ENCODE results near the gene TMEM130. TPM values are rescaled to one million over a fixed set of nuclear protein-coding genes. Genes with fewer than 3 reads are reported as not detected.
A peak's percentile ranks its signal among the peaks of the same experiment; 100 is the strongest.

TMEM130 gene
- total and polyA plus RNA-seq, 9 donors = 2.3 to 6.6 (median 5.4) TPM

DNA sequence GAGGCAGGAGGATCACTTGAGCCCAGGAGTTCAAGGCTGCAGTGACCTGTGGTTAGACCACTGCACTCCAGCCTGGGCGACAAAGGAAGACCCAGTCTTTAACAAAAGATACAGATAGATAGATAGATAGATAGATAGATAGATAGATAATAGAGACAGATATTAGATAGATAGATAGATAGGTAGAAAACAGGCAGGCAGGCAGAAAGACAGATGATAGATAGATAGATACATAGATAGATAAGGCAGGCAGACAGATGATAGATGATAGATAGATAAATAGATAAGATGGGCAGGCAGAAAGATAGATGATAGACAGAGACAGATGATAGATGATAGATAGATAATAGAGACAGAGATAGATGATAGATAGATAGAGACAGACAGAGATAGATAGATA is 54.5 kb downstream of the TMEM130 start:
- H3K4me1 ChIP-seq (ENCODE audit: control insufficient read depth, insufficient read depth, low read length) = peaks cover 11% of the 10 kb centered on the region
- WGBS (ENCODE audit: insufficient coverage) = no CpG with 5 or more reads among the region's 1 CpG
- no peaks in the 10 kb centered on the region for H3K36me3 ChIP-seq (ENCODE audit: control insufficient read depth, insufficient read depth, low read length)
- no peak overlapping the region for H3K4me3 ChIP-seq (ENCODE audit: low read length)
- H3K27me3 ChIP-seq (ENCODE audit: control insufficient read depth, insufficient read depth, low read length) = no peaks in the 10 kb centered on the region
- no peak overlapping the region for H3K27ac ChIP-seq (ENCODE audit: low read length)
- DNase-seq = no peak
- H3K9me3 ChIP-seq (replicated peaks; ENCODE audit: control insufficient read depth, low read depth, low read length) = no peaks in the 10 kb centered on the region

DNA sequence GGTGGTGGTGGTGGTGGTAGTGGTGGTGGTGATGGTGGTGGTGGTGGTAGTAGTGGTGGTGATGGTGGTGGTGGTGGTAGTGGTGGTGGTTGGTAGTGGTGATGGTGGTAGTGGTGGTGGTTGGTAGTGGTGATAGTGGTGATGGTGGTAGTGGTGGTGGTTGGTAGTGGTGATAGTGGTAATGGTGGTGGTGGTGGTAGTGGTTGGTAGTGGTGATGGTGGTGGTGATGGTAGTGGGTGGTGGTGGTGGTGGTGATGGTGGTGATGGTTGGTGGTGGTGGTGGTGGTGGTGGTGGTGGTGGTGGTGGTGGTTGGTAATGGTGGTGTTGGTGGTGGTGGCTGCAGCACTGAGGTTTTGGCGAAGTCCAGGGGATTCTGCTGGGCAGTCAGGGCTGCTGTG is 58.5 kb downstream of the TMEM130 start:
- H3K27me3 ChIP-seq (ENCODE audit: control insufficient read depth, insufficient read depth, low read length) = no peaks in the 10 kb centered on the region
- no peaks in the 10 kb centered on the region for H3K36me3 ChIP-seq (ENCODE audit: control insufficient read depth, insufficient read depth, low read length)
- peaks cover 19% of the 10 kb centered on the region for H3K4me1 ChIP-seq (ENCODE audit: control insufficient read depth, insufficient read depth, low read length)
- no peaks in the 10 kb centered on the region for H3K9me3 ChIP-seq (replicated peaks; ENCODE audit: control insufficient read depth, low read depth, low read length)
- no peak for DNase-seq
- H3K4me3 ChIP-seq (ENCODE audit: low read length) = no peak overlapping the region
- no peak overlapping the region for H3K27ac ChIP-seq (ENCODE audit: low read length)
- 100% methylated on average over 1 of the region's 1 CpG for WGBS (ENCODE audit: insufficient coverage)

GRCh38 chr7:98810153-98810802 is 59.5 kb downstream of the TMEM130 start:
- H3K27ac ChIP-seq (ENCODE audit: low read length) = peak overlapping the region; percentile 29
- no peak overlapping the region for H3K4me3 ChIP-seq (ENCODE audit: low read length)
- no peaks in the 10 kb centered on the region for H3K36me3 ChIP-seq (ENCODE audit: control insufficient read depth, insufficient read depth, low read length)
- peaks cover 16% of the 10 kb centered on the region for H3K4me1 ChIP-seq (ENCODE audit: control insufficient read depth, insufficient read depth, low read length)
- 45% methylated on average over 6 of the region's 9 CpGs for WGBS (ENCODE audit: insufficient coverage)
- no peaks in the 10 kb centered on the region for H3K27me3 ChIP-seq (ENCODE audit: control insufficient read depth, insufficient read depth, low read length)
- peak; percentile 72 for DNase-seq
- H3K9me3 ChIP-seq (replicated peaks; ENCODE audit: control insufficient read depth, low read depth, low read length) = no peaks in the 10 kb centered on the region

DNA sequence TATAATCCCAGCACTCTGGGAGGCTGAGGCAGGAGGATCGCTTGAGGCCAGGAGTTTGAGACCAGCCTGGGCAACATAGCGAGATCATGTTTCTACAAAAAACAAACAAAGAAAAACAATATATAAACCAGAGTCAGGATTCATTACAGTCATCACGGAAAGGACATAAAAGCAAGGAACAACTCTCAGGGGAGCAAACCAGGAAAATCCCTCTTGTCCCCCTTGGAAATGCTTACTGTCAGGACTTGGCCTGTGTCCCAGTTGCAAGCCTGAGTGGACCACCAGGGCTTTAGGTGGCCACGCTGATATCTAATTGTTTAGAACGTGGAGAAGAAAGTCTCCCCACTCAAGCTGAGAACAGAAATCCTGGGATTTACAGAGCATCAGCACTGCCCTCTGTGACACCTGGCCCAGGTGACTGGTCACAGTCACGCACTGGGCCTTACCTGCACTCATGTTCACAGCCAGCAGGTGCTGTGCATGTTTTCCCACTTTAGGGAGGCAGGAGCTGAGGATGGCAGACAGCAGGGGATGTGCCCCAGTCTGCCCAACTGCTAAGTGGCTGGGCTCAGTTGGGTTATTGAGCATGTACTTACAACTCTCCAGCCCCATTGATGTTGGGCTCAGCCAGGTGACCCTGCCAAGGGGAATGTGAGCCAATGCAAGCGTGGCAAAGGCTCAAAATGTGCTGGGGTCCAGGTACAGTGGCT is 60.9 kb downstream of the TMEM130 start:
- H3K27ac ChIP-seq (ENCODE audit: low read length) = no peak overlapping the region
- no peaks in the 10 kb centered on the region for H3K27me3 ChIP-seq (ENCODE audit: control insufficient read depth, insufficient read depth, low read length)
- H3K4me3 ChIP-seq (ENCODE audit: low read length) = no peak overlapping the region
- no peaks in the 10 kb centered on the region for H3K9me3 ChIP-seq (replicated peaks; ENCODE audit: control insufficient read depth, low read depth, low read length)
- H3K36me3 ChIP-seq (ENCODE audit: control insufficient read depth, insufficient read depth, low read length) = no peaks in the 10 kb centered on the region
- WGBS (ENCODE audit: insufficient coverage) = 73% methylated on average over 2 of the region's 7 CpGs
- H3K4me1 ChIP-seq (ENCODE audit: control insufficient read depth, insufficient read depth, low read length) = peaks cover 20% of the 10 kb centered on the region
- DNase-seq = no peak

GRCh38 chr7:98807068-98808048 is 62.5 kb downstream of the TMEM130 start:
- Histone ChIP-seq H3K4me3 (ENCODE audit: low read length) (no peak overlapping the region), H3K9me3 (replicated peaks; ENCODE audit: control insufficient read depth, low read depth, low read length) (no peaks in the 10 kb centered on the region), H3K36me3 (ENCODE audit: control insufficient read depth, insufficient read depth, low read length) (no peaks in the 10 kb centered on the region), H3K27ac (ENCODE audit: low read length) (no peak overlapping the region), H3K27me3 (ENCODE audit: control insufficient read depth, insufficient read depth, low read length) (no peaks in the 10 kb centered on the region), H3K4me1 (ENCODE audit: control insufficient read depth, insufficient read depth, low read length) (peaks cover 29% of the 10 kb centered on the region)
- 29% methylated on average over 2 of the region's 11 CpGs for WGBS (ENCODE audit: insufficient coverage)
- no peak for DNase-seq

GRCh38 chr7:98805956-98806838 is 63.6 kb downstream of the TMEM130 start:
- no peak for DNase-seq
- 78% methylated on average over 3 of the region's 3 CpGs for WGBS (ENCODE audit: insufficient coverage)
- no peaks in the 10 kb centered on the region for H3K27me3 ChIP-seq (ENCODE audit: control insufficient read depth, insufficient read depth, low read length)

DNA sequence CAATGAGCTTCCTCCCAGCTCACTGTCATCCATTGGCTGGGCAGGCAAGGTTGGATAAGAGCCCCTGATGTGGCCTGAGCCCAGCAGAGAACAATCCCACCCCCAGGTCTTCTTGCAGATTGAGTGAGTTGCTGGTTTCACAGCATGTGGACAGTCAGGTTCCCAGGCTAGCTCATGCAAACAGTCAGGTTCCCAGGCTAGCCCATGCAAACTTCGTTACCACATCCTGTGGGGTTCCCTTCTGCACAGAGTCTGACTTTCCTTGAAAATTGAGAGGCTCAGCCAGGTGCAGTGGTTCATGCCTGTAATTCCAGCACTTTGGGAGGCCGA is 67.1 kb downstream of the TMEM130 start:
- Histone ChIP-seq H3K27ac (ENCODE audit: low read length) (no peak overlapping the region), H3K4me1 (ENCODE audit: control insufficient read depth, insufficient read depth, low read length) (peaks cover 26% of the 10 kb centered on the region), H3K36me3 (ENCODE audit: control insufficient read depth, insufficient read depth, low read length) (no peaks in the 10 kb centered on the region), H3K27me3 (ENCODE audit: control insufficient read depth, insufficient read depth, low read length) (no peaks in the 10 kb centered on the region), H3K4me3 (ENCODE audit: low read length) (no peak overlapping the region), H3K9me3 (replicated peaks; ENCODE audit: control insufficient read depth, low read depth, low read length) (peaks cover 8% of the 10 kb centered on the region)
- DNase-seq = no peak
- WGBS (ENCODE audit: insufficient coverage) = 50% methylated on average over 1 of the region's 2 CpGs

More at GRCh38 chr7:98805956-98806838, 63.6 kb downstream of the TMEM130 start:
- Histone ChIP-seq H3K9me3 (replicated peaks; ENCODE audit: control insufficient read depth, low read depth, low read length) (peaks cover 4% of the 10 kb centered on the region), H3K27ac (ENCODE audit: low read length) (no peak overlapping the region), H3K4me3 (ENCODE audit: low read length) (no peak overlapping the region), H3K36me3 (ENCODE audit: control insufficient read depth, insufficient read depth, low read length) (no peaks in the 10 kb centered on the region), H3K4me1 (ENCODE audit: control insufficient read depth, insufficient read depth, low read length) (peaks cover 36% of the 10 kb centered on the region)

DNA sequence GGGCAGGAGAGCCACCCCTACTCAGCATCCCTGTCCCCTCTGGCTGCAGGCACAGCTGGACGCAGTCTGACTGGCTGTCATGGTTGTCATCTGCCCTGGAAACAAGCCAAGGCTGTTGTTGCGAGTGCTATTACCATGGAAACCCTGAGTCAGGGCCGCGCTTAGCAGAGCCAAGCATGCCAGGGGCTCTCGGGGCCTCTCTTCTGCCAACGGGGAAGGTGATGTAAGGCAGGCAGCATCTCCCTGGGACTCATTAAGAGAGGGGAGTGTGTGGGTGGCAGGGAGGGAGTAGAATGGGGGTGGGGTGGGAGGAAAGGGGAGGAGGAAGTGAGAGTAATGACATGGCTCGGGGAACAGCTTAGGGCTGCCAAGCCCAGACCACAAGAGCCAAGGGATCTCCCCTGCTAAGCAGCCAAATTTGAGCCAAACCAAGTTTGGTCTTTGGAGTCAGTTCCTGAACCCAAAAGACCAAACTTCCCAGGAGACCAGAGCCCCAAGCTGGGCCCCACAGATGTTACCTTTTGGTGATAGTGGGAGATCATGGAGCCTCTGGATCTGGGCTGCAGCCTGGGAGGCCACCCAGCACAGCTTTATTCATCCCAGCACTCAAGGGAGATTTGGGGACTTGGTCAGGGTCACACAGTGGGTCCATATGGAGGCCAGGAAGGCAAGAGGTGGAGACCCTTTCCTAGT is 67.6 kb downstream of the TMEM130 start:
- WGBS (ENCODE audit: insufficient coverage) = 4% methylated on average over 6 of the region's 7 CpGs
- Histone ChIP-seq H3K9me3 (replicated peaks; ENCODE audit: control insufficient read depth, low read depth, low read length) (peaks cover 8% of the 10 kb centered on the region), H3K4me1 (ENCODE audit: control insufficient read depth, insufficient read depth, low read length) (peaks cover 29% of the 10 kb centered on the region), H3K27ac (ENCODE audit: low read length) (no peak overlapping the region), H3K36me3 (ENCODE audit: control insufficient read depth, insufficient read depth, low read length) (no peaks in the 10 kb centered on the region), H3K27me3 (ENCODE audit: control insufficient read depth, insufficient read depth, low read length) (no peaks in the 10 kb centered on the region), H3K4me3 (ENCODE audit: low read length) (no peak overlapping the region)
- DNase-seq = peak; percentile 80

- Histone ChIP-seq H3K27me3 (ENCODE audit: control insufficient read depth, insufficient read depth, low read length) (no peaks in the 10 kb centered on the region), H3K36me3 (ENCODE audit: control insufficient read depth, insufficient read depth, low read length) (no peaks in the 10 kb centered on the region), H3K27ac (ENCODE audit: low read length) (no peak overlapping the region), H3K9me3 (replicated peaks; ENCODE audit: control insufficient read depth, low read depth, low read length) (peaks cover 8% of the 10 kb centered on the region), H3K4me1 (ENCODE audit: control insufficient read depth, insufficient read depth, low read length) (peaks cover 31% of the 10 kb centered on the region), H3K4me3 (ENCODE audit: low read length) (no peak overlapping the region)
- WGBS (ENCODE audit: insufficient coverage) = 50% methylated on average over 1 of the region's 4 CpGs
- no peak for DNase-seq
Observed at GRCh38 chr7:98800996-98801395, 68.8 kb downstream of the TMEM130 start.
